IPS-15b (cell line): Measurements from ENCODE around the gene IGSF9B.

Experiments
- H3K27me3 ChIP-seq: one replicate; pipeline ENCODE4 v1.6.1; 2013; ENCODE audit warnings: low read length; ENCODE audit not compliant: control insufficient read depth, insufficient read depth
- H3K36me3 ChIP-seq: one replicate; pipeline ENCODE4 v1.6.1; 2013; ENCODE audit warnings: low read length; ENCODE audit not compliant: control insufficient read depth, insufficient read depth
- H3K4me1 ChIP-seq: one replicate; pipeline ENCODE4 v1.6.1; 2013; ENCODE audit warnings: mild to moderate bottlenecking, low read length; ENCODE audit not compliant: control insufficient read depth, insufficient read depth
- H3K4me3 ChIP-seq: one replicate; pipeline ENCODE4 v1.5.1; 2013; ENCODE audit warnings: low read depth, low read length
- H3K9ac ChIP-seq: one replicate; pipeline ENCODE4 v1.6.1; 2013; ENCODE audit warnings: low read depth, mild to moderate bottlenecking, low read length
- H3K9me3 ChIP-seq: one replicate; pipeline ENCODE4 v1.6.1; 2013; ENCODE audit warnings: mild to moderate bottlenecking, low read length; ENCODE audit not compliant: control insufficient read depth, insufficient read depth

Gene IGSF9B

GRCh38 chr11:133900176-133901105, 56.3 kb downstream of the IGSF9B start:
- H3K27me3 ChIP-seq, result no peaks in the 10 kb centered on the region
- no peaks in the 10 kb centered on the region for H3K9me3 ChIP-seq
- no peak overlapping the region for H3K9ac ChIP-seq
- peaks cover 8% of the 10 kb centered on the region for H3K4me1 ChIP-seq
- H3K4me3 ChIP-seq, result no peak overlapping the region
- peaks cover 12% of the 10 kb centered on the region for H3K36me3 ChIP-seq

- Histone ChIP-seq H3K4me1 (peaks cover 16% of the 10 kb centered on the region), H3K9ac (no peak overlapping the region), H3K9me3 (no peaks in the 10 kb centered on the region), H3K4me3 (no peak overlapping the region), H3K36me3 (peaks cover 8% of the 10 kb centered on the region), H3K27me3 (no peaks in the 10 kb centered on the region)
These were observed 58.0 kb downstream of the IGSF9B start for GRCh38 chr11:133898770-133899115.

- Histone ChIP-seq H3K9me3 (no peaks in the 10 kb centered on the region), H3K4me3 (no peak overlapping the region), H3K4me1 (peaks cover 16% of the 10 kb centered on the region), H3K36me3 (peaks cover 8% of the 10 kb centered on the region), H3K9ac (no peak overlapping the region), H3K27me3 (no peaks in the 10 kb centered on the region)
These were observed 58.6 kb downstream of the IGSF9B start for GRCh38 chr11:133898031-133898769.

- Histone ChIP-seq H3K36me3 (peaks cover 5% of the 10 kb centered on the region), H3K9me3 (no peaks in the 10 kb centered on the region), H3K4me3 (no peak overlapping the region), H3K4me1 (peaks cover 16% of the 10 kb centered on the region), H3K27me3 (no peaks in the 10 kb centered on the region), H3K9ac (no peak overlapping the region)
These were observed 59.5 kb downstream of the IGSF9B start for GRCh38 chr11:133897331-133897650.

GRCh38 chr11:133896642-133897330, 60.0 kb downstream of the IGSF9B start:
- no peak overlapping the region for H3K9ac ChIP-seq
- H3K4me3 ChIP-seq, result no peak overlapping the region
- H3K27me3 ChIP-seq, result no peaks in the 10 kb centered on the region
- no peaks in the 10 kb centered on the region for H3K9me3 ChIP-seq
- peaks cover 5% of the 10 kb centered on the region for H3K36me3 ChIP-seq
- H3K4me1 ChIP-seq, result peaks cover 16% of the 10 kb centered on the region

- Histone ChIP-seq H3K4me1 (peaks cover 16% of the 10 kb centered on the region), H3K4me3 (no peak overlapping the region), H3K36me3 (peaks cover 5% of the 10 kb centered on the region), H3K27me3 (no peaks in the 10 kb centered on the region), H3K9ac (no peak overlapping the region), H3K9me3 (no peaks in the 10 kb centered on the region)
These were observed 60.7 kb downstream of the IGSF9B start for GRCh38 chr11:133896028-133896427.

GRCh38 chr11:133895551-133895950, 61.2 kb downstream of the IGSF9B start:
- peaks cover 5% of the 10 kb centered on the region for H3K36me3 ChIP-seq
- no peaks in the 10 kb centered on the region for H3K27me3 ChIP-seq
- no peak overlapping the region for H3K4me3 ChIP-seq
- H3K9me3 ChIP-seq, result no peaks in the 10 kb centered on the region
- no peak overlapping the region for H3K9ac ChIP-seq
- peaks cover 16% of the 10 kb centered on the region for H3K4me1 ChIP-seq

- Histone ChIP-seq H3K36me3 (peaks cover 5% of the 10 kb centered on the region), H3K4me1 (peaks cover 16% of the 10 kb centered on the region), H3K9ac (no peak overlapping the region), H3K9me3 (no peaks in the 10 kb centered on the region), H3K4me3 (no peak overlapping the region), H3K27me3 (no peaks in the 10 kb centered on the region)
These were observed 61.7 kb downstream of the IGSF9B start for GRCh38 chr11:133895061-133895479.

- no peak overlapping the region for H3K9ac ChIP-seq
- no peaks in the 10 kb centered on the region for H3K27me3 ChIP-seq
- H3K36me3 ChIP-seq, result peaks cover 5% of the 10 kb centered on the region
- peaks cover 13% of the 10 kb centered on the region for H3K4me1 ChIP-seq
- no peak overlapping the region for H3K4me3 ChIP-seq
- no peaks in the 10 kb centered on the region for H3K9me3 ChIP-seq
These were observed 63.4 kb downstream of the IGSF9B start for GRCh38 chr11:133893381-133893780.

- Histone ChIP-seq H3K36me3 (peaks cover 5% of the 10 kb centered on the region), H3K4me1 (peaks cover 13% of the 10 kb centered on the region), H3K4me3 (no peak overlapping the region), H3K9ac (no peak overlapping the region), H3K9me3 (no peaks in the 10 kb centered on the region), H3K27me3 (no peaks in the 10 kb centered on the region)
These were observed 64.0 kb downstream of the IGSF9B start for GRCh38 chr11:133892584-133893380.

- Histone ChIP-seq H3K36me3 (peaks cover under 1% of the 10 kb centered on the region), H3K27me3 (no peaks in the 10 kb centered on the region), H3K4me3 (no peak overlapping the region), H3K9ac (no peak overlapping the region), H3K4me1 (peaks cover 13% of the 10 kb centered on the region), H3K9me3 (no peaks in the 10 kb centered on the region)
These were observed 64.6 kb downstream of the IGSF9B start for GRCh38 chr11:133892126-133892525.
